SK-N-SH treated with all-trans-retinoic acid at 6 μM for 48 hours (cell line): ENCODE results near the gene PSTK.

Experiments used
- ATAC-seq: fragments of 200-7000 bp; cut with Tn5 transposase; 3 replicates; pipeline ENCODE4 v1.9.1; 2020; ENCODE audit warnings: mild to moderate bottlenecking, moderate library complexity
- BACH2 ChIP-seq: fragments of 250-450 bp; sonication (Bioruptor Pico); IDR thresholded peaks from 2 replicates; pipeline ENCODE4 v1.9.0; 2021; ENCODE audit warnings: mild to moderate bottlenecking, borderline replicate concordance
- CSDC2 ChIP-seq: fragments of 250-450 bp; sonication (Bioruptor Pico); IDR thresholded peaks from 2 replicates; pipeline ENCODE4 v1.5.0; 2020; ENCODE audit warnings: mild to moderate bottlenecking, moderate library complexity
- ESRRG ChIP-seq: fragments of 250-450 bp; sonication (Bioruptor Pico); IDR thresholded peaks from 2 replicates; pipeline ENCODE4 v1.6.1; 2021; ENCODE audit warnings: mild to moderate bottlenecking
- GLIS3 ChIP-seq: fragments of 250-450 bp; sonication (Bioruptor Pico); IDR thresholded peaks from 2 replicates; pipeline ENCODE4 v1.5.0; 2020; ENCODE audit warnings: mild to moderate bottlenecking, moderate library complexity
- ISL1 ChIP-seq: fragments of 250-450 bp; sonication (Bioruptor Pico); IDR thresholded peaks from 2 replicates; pipeline ENCODE4 v2.1.2; 2022; ENCODE audit warnings: mild to moderate bottlenecking, moderate library complexity
- OSR1 ChIP-seq: fragments of 250-450 bp; sonication (Bioruptor Pico); IDR thresholded peaks from 2 replicates; pipeline ENCODE4 v1.8.0; 2022; ENCODE audit warnings: moderate library complexity, mild to moderate bottlenecking, inconsistent platforms
- PPARA ChIP-seq: fragments of 250-450 bp; sonication (Bioruptor Pico); IDR thresholded peaks from 2 replicates; pipeline ENCODE4 v1.5.0; 2020; ENCODE audit warnings: mild to moderate bottlenecking, borderline replicate concordance
- RARB ChIP-seq: fragments of 250-450 bp; sonication (Bioruptor Pico); IDR thresholded peaks from 2 replicates; pipeline ENCODE4 v1.8.0; 2021; ENCODE audit warnings: mild to moderate bottlenecking, moderate library complexity
- SNAI2 ChIP-seq: fragments of 250-450 bp; sonication (Bioruptor Pico); IDR thresholded peaks from 2 replicates; pipeline ENCODE4 v1.5.0; 2020; ENCODE audit warnings: mild to moderate bottlenecking, moderate library complexity
- TCF4 ChIP-seq: fragments of 250-450 bp; sonication (Bioruptor Pico); IDR thresholded peaks from 2 replicates; pipeline ENCODE4 v1.8.0; 2021; ENCODE audit warnings: mild to moderate bottlenecking, moderate library complexity, borderline replicate concordance
- TOX ChIP-seq: fragments of 250-450 bp; sonication (Bioruptor Pico); IDR thresholded peaks from 2 replicates; pipeline ENCODE4 v1.8.0; 2021; ENCODE audit warnings: mild to moderate bottlenecking, moderate library complexity, borderline replicate concordance
- ZFP3 ChIP-seq: fragments of 250-450 bp; sonication (Bioruptor Pico); IDR thresholded peaks from 2 replicates; pipeline ENCODE4 v1.5.0; 2020; ENCODE audit warnings: mild to moderate bottlenecking, moderate library complexity
- ZFP30 ChIP-seq: fragments of 450-650 bp; formaldehyde crosslinking; IDR thresholded peaks from 2 replicates; pipeline ENCODE4 v1.5.0; 2022; ENCODE audit warnings: mild to moderate bottlenecking, moderate library complexity
- ZNF70 ChIP-seq: fragments of 450-650 bp; formaldehyde crosslinking; IDR thresholded peaks from 2 replicates; pipeline ENCODE4 v1.5.0; 2020; ENCODE audit warnings: mild to moderate bottlenecking, moderate library complexity
- ZNF8 ChIP-seq: fragments of 450-650 bp; formaldehyde crosslinking; IDR thresholded peaks from 2 replicates; pipeline ENCODE4 v1.5.0; 2020; ENCODE audit warnings: mild to moderate bottlenecking, moderate library complexity
- TF ChIP-seq, protein P1 (sequence below): fragments of 250-450 bp; sonication (Bioruptor Pico); IDR thresholded peaks from 2 replicates; pipeline ENCODE4 v1.5.1; 2021; ENCODE audit warnings: mild to moderate bottlenecking, moderate library complexity
- TF ChIP-seq, protein P2 (sequence below): fragments of 250-450 bp; sonication (Bioruptor Pico); IDR thresholded peaks from 2 replicates; pipeline ENCODE4 v1.8.0; 2021; ENCODE audit warnings: low read depth, mild to moderate bottlenecking, moderate library complexity, borderline replicate concordance
- TF ChIP-seq, protein P3 (sequence below): fragments of 250-450 bp; sonication (Bioruptor Pico); IDR thresholded peaks from 2 replicates; pipeline ENCODE4 v1.8.0; 2020; ENCODE audit warnings: mild to moderate bottlenecking, moderate library complexity, borderline replicate concordance
- TF ChIP-seq, protein P4 (sequence below): fragments of 250-450 bp; sonication (Bioruptor Pico); IDR thresholded peaks from 2 replicates; pipeline ENCODE4 v1.5.0; 2020; ENCODE audit warnings: mild to moderate bottlenecking, moderate library complexity

The PSTK gene

DNA sequence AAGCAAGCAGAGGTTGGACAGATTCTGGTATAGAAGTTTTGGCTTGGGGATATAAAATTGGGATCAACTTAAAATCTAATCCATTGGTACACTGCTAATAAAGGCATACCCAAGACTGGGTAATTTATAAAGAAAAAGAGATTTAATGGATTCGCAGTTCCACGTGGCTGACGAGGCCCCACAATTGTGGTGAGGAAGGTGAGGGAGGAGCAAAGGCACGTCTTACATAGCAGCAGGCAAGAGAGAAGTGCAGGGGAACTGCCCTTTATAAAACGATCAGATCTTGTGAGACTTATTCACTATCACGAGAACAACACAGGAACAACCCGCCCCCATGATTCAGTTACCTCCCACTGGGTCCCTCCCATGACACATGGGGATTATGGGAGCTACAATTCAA is 38.3 kb downstream of the PSTK start:
- no peak for TF ChIP-seq BACH2
- TF ChIP-seq, protein P1, sequence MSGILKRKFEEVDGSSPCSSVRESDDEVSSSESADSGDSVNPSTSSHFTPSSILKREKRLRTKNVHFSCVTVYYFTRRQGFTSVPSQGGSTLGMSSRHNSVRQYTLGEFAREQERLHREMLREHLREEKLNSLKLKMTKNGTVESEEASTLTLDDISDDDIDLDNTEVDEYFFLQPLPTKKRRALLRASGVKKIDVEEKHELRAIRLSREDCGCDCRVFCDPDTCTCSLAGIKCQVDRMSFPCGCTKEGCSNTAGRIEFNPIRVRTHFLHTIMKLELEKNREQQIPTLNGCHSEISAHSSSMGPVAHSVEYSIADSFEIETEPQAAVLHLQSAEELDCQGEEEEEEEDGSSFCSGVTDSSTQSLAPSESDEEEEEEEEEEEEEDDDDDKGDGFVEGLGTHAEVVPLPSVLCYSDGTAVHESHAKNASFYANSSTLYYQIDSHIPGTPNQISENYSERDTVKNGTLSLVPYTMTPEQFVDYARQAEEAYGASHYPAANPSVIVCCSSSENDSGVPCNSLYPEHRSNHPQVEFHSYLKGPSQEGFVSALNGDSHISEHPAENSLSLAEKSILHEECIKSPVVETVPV (CRISPR knock-in tag) = no peak
- no peak for TF ChIP-seq ZNF70 (CRISPR knock-in tag)
- TF ChIP-seq PPARA (CRISPR knock-in tag) = no peak
- TF ChIP-seq ESRRG (CRISPR knock-in tag) = no peak
- TF ChIP-seq OSR1 (CRISPR knock-in tag) = no peak
- TF ChIP-seq, protein P2, sequence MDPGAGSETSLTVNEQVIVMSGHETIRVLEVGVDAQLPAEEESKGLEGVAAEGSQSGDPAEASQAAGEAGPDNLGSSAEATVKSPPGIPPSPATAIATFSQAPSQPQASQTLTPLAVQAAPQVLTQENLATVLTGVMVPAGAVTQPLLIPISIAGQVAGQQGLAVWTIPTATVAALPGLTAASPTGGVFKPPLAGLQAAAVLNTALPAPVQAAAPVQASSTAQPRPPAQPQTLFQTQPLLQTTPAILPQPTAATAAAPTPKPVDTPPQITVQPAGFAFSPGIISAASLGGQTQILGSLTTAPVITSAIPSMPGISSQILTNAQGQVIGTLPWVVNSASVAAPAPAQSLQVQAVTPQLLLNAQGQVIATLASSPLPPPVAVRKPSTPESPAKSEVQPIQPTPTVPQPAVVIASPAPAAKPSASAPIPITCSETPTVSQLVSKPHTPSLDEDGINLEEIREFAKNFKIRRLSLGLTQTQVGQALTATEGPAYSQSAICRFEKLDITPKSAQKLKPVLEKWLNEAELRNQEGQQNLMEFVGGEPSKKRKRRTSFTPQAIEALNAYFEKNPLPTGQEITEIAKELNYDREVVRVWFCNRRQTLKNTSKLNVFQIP = no peak
- no peak for TF ChIP-seq TOX (CRISPR knock-in tag)
- no peak for TF ChIP-seq CSDC2 (CRISPR knock-in tag)
- no peak for TF ChIP-seq ZFP30 (CRISPR knock-in tag)
- no peak for TF ChIP-seq SNAI2 (CRISPR knock-in tag)
- TF ChIP-seq TCF4 (CRISPR knock-in tag) = no peak
- TF ChIP-seq RARB (CRISPR knock-in tag) = no peak
- TF ChIP-seq, protein P3, sequence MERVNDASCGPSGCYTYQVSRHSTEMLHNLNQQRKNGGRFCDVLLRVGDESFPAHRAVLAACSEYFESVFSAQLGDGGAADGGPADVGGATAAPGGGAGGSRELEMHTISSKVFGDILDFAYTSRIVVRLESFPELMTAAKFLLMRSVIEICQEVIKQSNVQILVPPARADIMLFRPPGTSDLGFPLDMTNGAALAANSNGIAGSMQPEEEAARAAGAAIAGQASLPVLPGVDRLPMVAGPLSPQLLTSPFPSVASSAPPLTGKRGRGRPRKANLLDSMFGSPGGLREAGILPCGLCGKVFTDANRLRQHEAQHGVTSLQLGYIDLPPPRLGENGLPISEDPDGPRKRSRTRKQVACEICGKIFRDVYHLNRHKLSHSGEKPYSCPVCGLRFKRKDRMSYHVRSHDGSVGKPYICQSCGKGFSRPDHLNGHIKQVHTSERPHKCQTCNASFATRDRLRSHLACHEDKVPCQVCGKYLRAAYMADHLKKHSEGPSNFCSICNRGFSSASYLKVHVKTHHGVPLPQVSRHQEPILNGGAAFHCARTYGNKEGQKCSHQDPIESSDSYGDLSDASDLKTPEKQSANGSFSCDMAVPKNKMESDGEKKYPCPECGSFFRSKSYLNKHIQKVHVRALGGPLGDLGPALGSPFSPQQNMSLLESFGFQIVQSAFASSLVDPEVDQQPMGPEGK (CRISPR knock-in tag) = no peak
- TF ChIP-seq, protein P4, sequence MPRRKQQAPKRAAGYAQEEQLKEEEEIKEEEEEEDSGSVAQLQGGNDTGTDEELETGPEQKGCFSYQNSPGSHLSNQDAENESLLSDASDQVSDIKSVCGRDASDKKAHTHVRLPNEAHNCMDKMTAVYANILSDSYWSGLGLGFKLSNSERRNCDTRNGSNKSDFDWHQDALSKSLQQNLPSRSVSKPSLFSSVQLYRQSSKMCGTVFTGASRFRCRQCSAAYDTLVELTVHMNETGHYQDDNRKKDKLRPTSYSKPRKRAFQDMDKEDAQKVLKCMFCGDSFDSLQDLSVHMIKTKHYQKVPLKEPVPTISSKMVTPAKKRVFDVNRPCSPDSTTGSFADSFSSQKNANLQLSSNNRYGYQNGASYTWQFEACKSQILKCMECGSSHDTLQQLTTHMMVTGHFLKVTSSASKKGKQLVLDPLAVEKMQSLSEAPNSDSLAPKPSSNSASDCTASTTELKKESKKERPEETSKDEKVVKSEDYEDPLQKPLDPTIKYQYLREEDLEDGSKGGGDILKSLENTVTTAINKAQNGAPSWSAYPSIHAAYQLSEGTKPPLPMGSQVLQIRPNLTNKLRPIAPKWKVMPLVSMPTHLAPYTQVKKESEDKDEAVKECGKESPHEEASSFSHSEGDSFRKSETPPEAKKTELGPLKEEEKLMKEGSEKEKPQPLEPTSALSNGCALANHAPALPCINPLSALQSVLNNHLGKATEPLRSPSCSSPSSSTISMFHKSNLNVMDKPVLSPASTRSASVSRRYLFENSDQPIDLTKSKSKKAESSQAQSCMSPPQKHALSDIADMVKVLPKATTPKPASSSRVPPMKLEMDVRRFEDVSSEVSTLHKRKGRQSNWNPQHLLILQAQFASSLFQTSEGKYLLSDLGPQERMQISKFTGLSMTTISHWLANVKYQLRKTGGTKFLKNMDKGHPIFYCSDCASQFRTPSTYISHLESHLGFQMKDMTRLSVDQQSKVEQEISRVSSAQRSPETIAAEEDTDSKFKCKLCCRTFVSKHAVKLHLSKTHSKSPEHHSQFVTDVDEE (CRISPR knock-in tag) = no peak
- TF ChIP-seq GLIS3 (CRISPR knock-in tag) = no peak
- TF ChIP-seq ZNF8 (CRISPR knock-in tag) = no peak
- TF ChIP-seq ZFP3 = no peak
- TF ChIP-seq, all 23 proteins: peak for 0

DNA sequence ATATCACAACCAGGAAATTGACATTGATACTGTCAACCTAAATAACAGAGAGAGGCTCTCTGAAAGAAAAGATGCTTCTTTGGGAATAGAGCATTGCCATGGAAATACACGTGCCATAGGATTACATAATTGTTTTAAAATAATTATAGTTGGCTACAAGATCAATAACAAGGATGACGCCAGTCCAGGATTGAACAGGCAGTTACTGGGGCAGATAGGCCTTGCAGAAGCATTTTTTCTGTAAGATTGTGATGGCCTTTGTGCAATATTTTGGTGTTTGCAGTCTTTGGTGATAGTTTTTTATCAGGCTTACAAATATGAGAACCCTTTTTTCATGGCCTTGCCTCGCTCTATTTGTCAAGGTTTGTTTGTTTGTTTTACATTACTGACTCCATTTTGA is 39.1 kb downstream of the PSTK start:
- no peak for ATAC-seq
- no peak for TF ChIP-seq CSDC2 (CRISPR knock-in tag)

More for the DNA sequence above, 38.3 kb downstream of the PSTK start:
- no peak for ATAC-seq

DNA sequence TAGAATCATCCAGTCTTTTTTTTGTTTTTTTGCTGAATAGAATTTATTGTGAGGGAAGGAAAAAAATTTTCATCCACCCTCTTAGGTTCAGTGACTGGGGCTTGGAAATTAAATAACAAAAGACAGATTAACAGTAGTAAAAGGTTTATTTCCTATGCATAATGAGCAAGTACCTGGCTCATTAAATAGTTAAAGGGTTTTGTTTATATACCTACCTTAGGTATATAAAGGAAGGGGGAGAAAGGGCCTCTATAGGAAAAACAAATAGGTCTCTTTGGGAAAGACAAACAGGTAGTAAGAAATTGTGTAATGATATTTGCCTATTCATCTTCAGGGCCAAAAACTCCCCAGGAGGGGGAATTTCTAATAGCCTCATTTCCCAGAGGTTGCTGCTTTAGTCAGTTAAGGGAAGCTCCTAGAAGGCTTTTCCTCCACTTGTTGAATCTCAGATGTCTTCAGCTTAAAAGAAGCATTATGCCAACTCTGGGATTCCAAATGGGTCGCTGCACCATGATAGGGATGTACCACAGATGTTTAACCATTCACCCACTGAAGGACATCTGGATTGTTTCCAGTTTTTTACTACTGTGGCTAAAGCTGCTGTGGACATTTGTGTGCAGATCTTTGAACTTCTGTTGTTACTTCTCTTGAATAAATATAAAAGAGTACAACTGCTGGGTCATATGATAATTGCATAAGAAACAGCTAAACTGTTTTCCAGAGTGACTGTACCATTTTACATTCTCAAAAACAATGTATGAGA is 39.9 kb downstream of the PSTK start:
- TF ChIP-seq PPARA (CRISPR knock-in tag) (no peak), ZNF8 (CRISPR knock-in tag) (no peak), ESRRG (CRISPR knock-in tag) (no peak), SNAI2 (CRISPR knock-in tag) (no peak), ZFP3 (no peak), ISL1 (CRISPR knock-in tag) (no peak), CSDC2 (CRISPR knock-in tag) (no peak)
- TF ChIP-seq, protein P2 = no peak
- ATAC-seq = no peak
